Duodenal mucosa (tissue), 2 donors: ENCODE results near the gene NAT8L.

Source experiments
- H3K27ac ChIP-seq: one replicate; pipeline ENCODE4 v1.7.0; 2013; ENCODE audit warnings: low read depth, low read length
- H3K27me3 ChIP-seq, 2 donors: one replicate each; pipeline ENCODE4 v1.7.0; 2013; ENCODE audit warnings: low read length in 2 of 2, control low read depth in 1 of 2; ENCODE audit not compliant: insufficient read depth in 2 of 2, control insufficient read depth in 1 of 2
- H3K36me3 ChIP-seq, 2 donors: one replicate each; pipeline ENCODE4 v1.7.0; 2013; ENCODE audit warnings: low read length in 2 of 2, control low read depth in 1 of 2; ENCODE audit not compliant: insufficient read depth in 2 of 2, control insufficient read depth in 1 of 2
- H3K4me1 ChIP-seq, 2 donors: one replicate each; pipeline ENCODE4 v1.7.0; 2013; ENCODE audit warnings: low read length in 2 of 2, control low read depth in 1 of 2; ENCODE audit not compliant: insufficient read depth in 2 of 2, control insufficient read depth in 1 of 2
- H3K4me3 ChIP-seq, 2 donors: one replicate each; pipeline ENCODE4 v1.7.0; 2013; ENCODE audit warnings: low read length in 2 of 2, low read depth in 1 of 2
- H3K9ac ChIP-seq, 2 donors: one replicate each; pipeline ENCODE4 v1.7.0; 2013; ENCODE audit warnings: low read length in 2 of 2, low read depth in 1 of 2
- H3K9me3 ChIP-seq, 2 donors: one replicate each; pipeline ENCODE4 v1.7.0; 2013; ENCODE audit warnings: low read length in 2 of 2, control low read depth in 1 of 2; ENCODE audit not compliant: control insufficient read depth in 1 of 2

Gene NAT8L

GRCh38 chr4:2064276-2064991 lies 5.3 kb downstream of the NAT8L start:
- Histone ChIP-seq H3K4me3 (no peak overlapping the region), H3K36me3 (no peaks in the 10 kb centered on the region), H3K9ac (no peak overlapping the region), H3K27me3 (peaks cover 4 to 8% of the 10 kb centered on the region in 2 donors), H3K27ac (no peak overlapping the region), H3K4me1 (no peaks in the 10 kb centered on the region), H3K9me3 (no peaks in the 10 kb centered on the region)

DNA sequence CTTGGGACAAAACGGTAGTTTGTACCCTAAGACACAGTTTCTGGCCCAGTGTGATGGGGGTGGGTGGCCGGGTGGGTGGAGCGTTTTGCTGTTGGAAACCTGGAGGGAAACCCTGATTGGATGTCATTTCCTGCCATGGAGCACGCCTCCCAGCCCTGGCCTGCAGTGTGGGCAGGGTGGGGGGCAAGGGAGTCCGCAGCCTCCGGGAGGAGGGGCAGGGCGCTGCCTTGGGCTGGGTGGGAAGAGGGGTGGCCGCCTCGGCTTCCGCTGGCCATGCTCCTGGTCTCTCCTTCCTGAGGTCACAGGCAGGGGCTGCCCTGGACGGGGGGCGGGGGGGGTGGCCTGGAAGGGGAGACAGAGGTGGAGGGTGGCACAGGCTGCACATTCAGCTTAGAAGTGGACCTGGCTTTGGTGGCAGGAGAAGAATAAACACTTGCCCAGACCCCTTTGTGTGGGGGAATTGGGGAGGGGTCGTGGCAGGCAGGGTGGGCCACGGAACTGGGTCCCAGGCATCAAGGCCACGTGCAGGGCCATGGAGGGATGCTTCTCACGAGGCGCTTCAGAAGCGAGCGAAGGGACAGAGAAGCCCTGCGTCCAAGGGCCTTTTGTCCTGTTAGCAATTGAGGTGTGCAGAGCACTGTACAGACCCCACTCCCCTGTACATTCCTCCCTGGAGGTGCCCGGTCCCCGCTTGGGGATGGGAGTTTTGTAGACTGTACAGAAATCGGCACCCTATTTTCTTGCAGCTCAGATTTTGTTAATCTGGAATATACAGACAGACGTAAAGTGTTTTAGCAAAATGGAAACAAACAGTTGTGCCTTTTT lies 6.2 kb downstream of the NAT8L start:
- H3K27ac ChIP-seq: no peak overlapping the region
- no peaks in the 10 kb centered on the region for H3K36me3 ChIP-seq
- peaks cover 4 to 8% of the 10 kb centered on the region in 2 donors for H3K27me3 ChIP-seq
- no peaks in the 10 kb centered on the region for H3K9me3 ChIP-seq
- H3K4me3 ChIP-seq: no peak overlapping the region
- H3K4me1 ChIP-seq: no peaks in the 10 kb centered on the region
- H3K9ac ChIP-seq: no peak overlapping the region

DNA sequence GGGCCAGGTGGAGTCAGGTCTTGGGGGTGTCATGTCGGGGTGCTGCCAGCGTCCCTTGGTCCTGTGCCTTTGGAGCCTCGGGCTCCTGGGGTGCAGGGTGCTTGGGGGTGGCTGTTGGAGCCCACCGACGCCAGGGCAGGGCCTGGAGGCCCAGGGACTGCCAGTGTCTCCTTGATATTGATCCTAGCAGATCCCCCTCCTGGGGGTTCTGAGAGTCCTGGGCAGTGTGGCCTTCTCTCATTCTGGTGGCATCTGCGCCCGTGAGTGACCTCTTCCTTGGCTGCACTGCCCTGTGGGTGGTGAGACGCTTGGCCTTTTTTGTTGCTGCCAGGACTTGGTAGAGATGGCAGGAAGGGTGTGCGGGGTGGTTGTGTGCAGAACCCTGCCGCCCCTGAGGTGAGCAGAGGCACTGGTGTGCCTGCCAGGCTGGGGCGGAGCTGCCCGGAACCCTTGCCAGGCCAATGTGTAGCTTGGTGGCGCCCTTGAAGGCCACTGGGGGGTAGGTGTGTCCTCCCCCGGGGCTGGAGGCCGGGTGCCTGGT lies 7.0 kb downstream of the NAT8L start:
- no peak overlapping the region for H3K27ac ChIP-seq
- peaks cover 4 to 8% of the 10 kb centered on the region in 2 donors for H3K27me3 ChIP-seq
- no peaks in the 10 kb centered on the region for H3K36me3 ChIP-seq
- H3K4me1 ChIP-seq: no peaks in the 10 kb centered on the region
- H3K9ac ChIP-seq: no peak overlapping the region
- no peak overlapping the region for H3K4me3 ChIP-seq
- no peaks in the 10 kb centered on the region for H3K9me3 ChIP-seq

DNA sequence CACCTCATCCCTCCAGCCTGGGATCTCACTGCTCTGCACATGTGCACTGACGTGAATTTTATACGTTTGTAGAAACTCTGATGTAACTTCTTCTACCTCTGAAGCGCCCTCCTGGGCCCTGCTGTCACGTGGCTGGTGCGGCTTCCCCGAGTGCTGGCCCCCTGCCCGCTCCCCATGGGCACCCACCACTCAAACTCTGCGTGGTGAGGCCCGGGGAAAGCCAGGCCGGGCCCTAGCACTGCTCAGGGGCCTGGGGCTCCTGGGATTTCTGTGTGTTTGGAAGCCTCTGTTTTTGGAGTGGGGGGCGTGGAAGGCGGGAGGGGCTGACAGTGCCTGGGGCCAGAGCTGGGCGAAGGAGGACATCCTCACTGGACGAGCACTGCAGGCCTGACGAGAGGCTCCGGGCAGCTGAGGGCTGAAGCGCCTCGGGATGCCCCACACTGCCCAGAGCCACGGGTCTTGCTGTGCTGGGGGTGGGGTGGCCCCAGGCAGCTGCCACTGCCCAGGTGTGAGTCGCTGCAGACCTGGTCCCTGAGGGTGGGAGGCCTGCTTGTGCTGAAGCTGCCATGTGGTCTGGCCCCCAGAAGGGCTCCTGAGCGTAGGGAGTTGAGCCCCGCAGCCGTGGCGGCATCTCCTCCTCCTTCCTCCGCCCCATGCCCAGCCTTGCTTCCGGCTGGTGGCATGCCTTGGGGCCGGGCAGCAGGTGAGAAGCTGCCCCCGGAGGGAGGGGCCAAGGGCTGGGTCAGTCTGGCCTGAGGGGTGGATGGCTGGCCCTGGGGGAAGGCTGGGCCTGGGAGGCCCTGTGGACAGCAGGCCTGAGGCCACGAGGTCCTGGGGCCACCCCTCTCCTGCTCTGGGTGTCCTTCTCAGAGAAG lies 7.7 kb downstream of the NAT8L start:
- no peaks in the 10 kb centered on the region for H3K9me3 ChIP-seq
- no peak overlapping the region for H3K9ac ChIP-seq
- H3K27ac ChIP-seq: no peak overlapping the region
- no peaks in the 10 kb centered on the region for H3K4me1 ChIP-seq
- H3K27me3 ChIP-seq: peaks cover 4 to 5% of the 10 kb centered on the region in 2 donors
- no peak overlapping the region for H3K4me3 ChIP-seq
- no peaks in the 10 kb centered on the region for H3K36me3 ChIP-seq

DNA sequence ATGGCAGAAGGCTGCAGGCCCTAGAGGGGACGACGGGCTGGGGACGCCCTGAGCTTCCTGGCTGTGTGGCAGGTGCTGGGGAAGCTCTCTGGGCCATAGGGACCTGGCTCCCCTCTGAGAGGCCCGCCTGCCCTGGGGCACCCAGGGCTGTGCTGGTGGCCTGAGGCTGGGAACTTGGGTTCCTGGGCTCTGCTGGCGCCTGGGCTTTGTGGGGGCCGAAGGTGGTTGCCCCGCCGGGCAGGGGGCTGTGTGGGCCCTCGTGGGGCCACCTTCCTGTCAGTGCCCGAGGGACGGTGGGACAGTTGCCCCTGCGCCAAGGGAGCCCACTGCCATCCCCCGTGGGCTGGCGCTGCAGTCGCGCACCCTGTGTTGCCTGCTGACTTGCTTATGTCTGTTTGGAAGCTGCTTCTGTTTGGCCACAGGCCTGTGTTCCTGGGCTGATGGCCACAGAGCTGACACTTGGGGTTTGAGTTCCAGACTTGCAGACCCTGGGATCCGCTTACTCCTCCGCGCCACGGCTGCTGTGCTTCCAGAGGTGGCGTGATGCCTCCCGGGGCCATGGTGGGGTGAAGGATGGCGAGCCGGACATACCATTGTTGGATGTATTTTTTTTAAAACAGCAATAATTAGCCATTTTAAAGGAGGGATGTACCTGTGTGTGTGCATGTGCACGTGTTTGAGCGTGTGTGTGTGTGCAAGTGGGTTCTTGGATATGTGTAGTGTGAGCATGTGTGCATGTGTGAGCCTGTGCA lies 8.5 kb downstream of the NAT8L start:
- Histone ChIP-seq H3K9ac (no peak overlapping the region), H3K36me3 (no peaks in the 10 kb centered on the region), H3K4me1 (no peaks in the 10 kb centered on the region), H3K27ac (no peak overlapping the region), H3K27me3 (no peaks in the 10 kb centered on the region), H3K9me3 (no peaks in the 10 kb centered on the region), H3K4me3 (no peak overlapping the region)

GRCh38 chr4:2068198-2068470 lies 9.0 kb downstream of the NAT8L start:
- H3K36me3 ChIP-seq: no peaks in the 10 kb centered on the region
- no peak overlapping the region for H3K9ac ChIP-seq
- no peak overlapping the region for H3K4me3 ChIP-seq
- no peak overlapping the region for H3K27ac ChIP-seq
- no peaks in the 10 kb centered on the region for H3K27me3 ChIP-seq
- H3K9me3 ChIP-seq: no peaks in the 10 kb centered on the region
- H3K4me1 ChIP-seq: no peaks in the 10 kb centered on the region

DNA sequence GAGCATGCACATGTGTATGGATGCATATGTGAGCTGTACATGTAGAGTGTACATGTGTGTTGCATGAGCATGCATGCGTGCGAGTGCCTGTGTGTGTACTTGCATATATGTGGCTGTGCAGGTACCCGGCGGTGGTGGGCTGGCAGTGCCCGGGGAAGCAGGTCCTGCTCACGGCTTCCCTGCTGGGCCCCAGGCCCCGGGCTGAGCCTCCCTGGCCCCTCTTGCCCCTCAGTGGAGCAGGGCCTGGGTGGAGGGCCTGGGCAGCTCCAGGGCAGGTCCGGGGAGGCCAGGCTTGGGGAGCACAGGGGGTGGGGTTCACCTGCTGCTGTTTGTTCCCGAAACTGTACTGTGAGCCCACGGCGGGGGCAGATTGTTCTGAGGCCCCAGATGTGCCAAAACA lies 9.4 kb downstream of the NAT8L start:
- Histone ChIP-seq H3K27me3 (no peaks in the 10 kb centered on the region), H3K9ac (no peak overlapping the region), H3K27ac (no peak overlapping the region), H3K9me3 (no peaks in the 10 kb centered on the region), H3K4me1 (no peaks in the 10 kb centered on the region), H3K36me3 (no peaks in the 10 kb centered on the region), H3K4me3 (no peak overlapping the region)

- no peaks in the 10 kb centered on the region for H3K36me3 ChIP-seq
- no peaks in the 10 kb centered on the region for H3K4me1 ChIP-seq
- H3K27me3 ChIP-seq: no peaks in the 10 kb centered on the region
- no peaks in the 10 kb centered on the region for H3K9me3 ChIP-seq
- H3K9ac ChIP-seq: no peak overlapping the region
- H3K27ac ChIP-seq: no peak overlapping the region
- no peak overlapping the region for H3K4me3 ChIP-seq
Observed at GRCh38 chr4:2069161-2069971, 10.2 kb downstream of the NAT8L start.

DNA sequence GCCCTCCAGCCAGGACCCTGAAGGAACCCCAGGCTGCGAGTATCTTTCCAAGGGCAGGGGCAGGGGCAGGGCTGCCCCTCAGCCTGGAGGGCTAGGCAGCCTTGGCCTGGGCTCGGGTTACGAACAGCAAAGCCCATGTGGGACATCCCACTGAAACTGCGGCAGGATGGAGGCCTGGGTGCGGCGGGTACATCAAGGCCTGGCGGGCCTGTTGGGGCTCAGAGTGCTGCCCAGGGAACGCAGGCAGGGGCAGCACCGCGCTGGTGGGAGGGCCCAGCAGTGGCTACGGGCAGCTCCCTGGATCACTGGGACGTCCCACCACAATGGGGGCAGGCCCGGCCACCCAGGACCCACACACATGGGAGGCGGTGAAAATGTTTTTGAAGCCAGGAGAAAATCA lies 10.9 kb downstream of the NAT8L start:
- no peaks in the 10 kb centered on the region for H3K36me3 ChIP-seq
- no peak overlapping the region for H3K4me3 ChIP-seq
- no peaks in the 10 kb centered on the region for H3K27me3 ChIP-seq
- no peak overlapping the region for H3K9ac ChIP-seq
- H3K27ac ChIP-seq: no peak overlapping the region
- no peaks in the 10 kb centered on the region for H3K4me1 ChIP-seq
- no peaks in the 10 kb centered on the region for H3K9me3 ChIP-seq
